H1 (cell line): ENCODE data around the gene GFM1. TPM values are rescaled to one million over a fixed set of nuclear protein-coding genes. Genes with fewer than 3 reads are reported as not detected.

Experiments
- CTCF ChIA-PET: fragments of 300-600 bp; sonication (Branson Sonifier 250); formaldehyde crosslinking; loops from one replicate; lab custom pipeline; 2021; ENCODE audit not compliant: partially characterized antibody; lab: Charles Lee
- POLR2A ChIA-PET: fragments of 300-600 bp; sonication (Branson Sonifier 250); formaldehyde crosslinking; loops from one replicate; lab custom pipeline; 2021; ENCODE audit warnings: inconsistent platforms; ENCODE audit not compliant: partially characterized antibody; lab: Charles Lee
- DNase-seq, 2 experiments: peaks; one replicate each; pipeline versions ENCODE4 v3.0.0 to v3.0.0-alpha.2; 2010 to 2022; ENCODE audit warnings: low spot score in 2 of 2, low read depth in 1 of 2, mixed read lengths in 1 of 2
- FAIRE-seq: peaks from 2 replicates; lab custom pipeline; 2011; peaks lifted over from hg19 to GRCh38; lab: Jason Lieb, UNC
- H2AFZ ChIP-seq: 2 replicates; pipeline ENCODE4 v1.8.1; 2012; ENCODE audit warnings: low read length, inconsistent platforms
- H2AK5ac ChIP-seq: 2 replicates; pipeline ENCODE4 v1.6.1; 2013; ENCODE audit warnings: low read depth, low read length
- H2BK120ac ChIP-seq: replicated peaks from 2 replicates; pipeline ENCODE3; 2013; ENCODE audit warnings: low read depth, low read length, inconsistent platforms
- H2BK12ac ChIP-seq: 2 replicates; pipeline ENCODE4 v1.6.1; 2013; ENCODE audit warnings: low read depth, low read length
- H2BK15ac ChIP-seq: 2 replicates; pipeline ENCODE4 v1.6.1; 2013; ENCODE audit warnings: low read length
- H2BK20ac ChIP-seq: 2 replicates; pipeline ENCODE4 v1.6.1; 2013; ENCODE audit warnings: low read length
- H2BK5ac ChIP-seq: 2 replicates; pipeline ENCODE4 v1.6.1; 2013; ENCODE audit warnings: low read depth, low read length
- H3K14ac ChIP-seq: 2 replicates; pipeline ENCODE4 v1.6.1; 2013; ENCODE audit warnings: inconsistent platforms; ENCODE audit not compliant: insufficient read length
- H3K18ac ChIP-seq: 2 replicates; pipeline ENCODE4 v1.6.1; 2013; ENCODE audit warnings: low read length; ENCODE audit errors: extremely low read depth
- H3K23ac ChIP-seq: 2 replicates; pipeline ENCODE4 v1.6.1; 2013; ENCODE audit warnings: inconsistent platforms; ENCODE audit not compliant: insufficient read length
- H3K23me2 ChIP-seq: 2 replicates; pipeline ENCODE4 v1.6.1; 2013; ENCODE audit warnings: low read depth, low read length
- H3K27ac ChIP-seq: 2 replicates; pipeline ENCODE4 v1.6.1; 2011; ENCODE audit warnings: low read depth, low read length, inconsistent platforms
- H3K27me3 ChIP-seq, 4 experiments: replicated peaks in 1 of 4; 1 replicate in 1 of 4; 2 replicates in 3 of 4; pipeline versions ENCODE4 v1.6.1 to v1.8.1; 2011 to 2013; ENCODE audit warnings: low read length in 3 of 4, mild to moderate bottlenecking in 3 of 4, inconsistent platforms in 2 of 4, mixed read lengths in 2 of 4, moderate library complexity in 1 of 4; ENCODE audit not compliant: control insufficient read depth in 3 of 4, insufficient read depth in 3 of 4; ENCODE audit errors: extremely low read depth in 1 of 4
- H3K36me3 ChIP-seq, 4 experiments: 2 replicates each; pipeline versions ENCODE4 v1.6.1 to v1.8.1; 2011 to 2013; ENCODE audit warnings: mild to moderate bottlenecking in 4 of 4, low read length in 3 of 4, moderate library complexity in 2 of 4, control low read depth in 1 of 4, inconsistent platforms in 1 of 4; ENCODE audit not compliant: insufficient read depth in 4 of 4, control insufficient read depth in 2 of 4
- H3K4ac ChIP-seq: replicated peaks from 2 replicates; pipeline ENCODE3; 2013; ENCODE audit warnings: low read length, low read depth, mixed read lengths, inconsistent platforms; ENCODE audit not compliant: insufficient read length
- H3K4me1 ChIP-seq, 4 experiments: replicated peaks in 1 of 4; 1 replicate in 1 of 4; 2 replicates in 3 of 4; pipeline versions ENCODE4 v1.6.1 to v1.8.1; 2011 to 2013; ENCODE audit warnings: low read length in 3 of 4, inconsistent platforms in 2 of 4, mixed read lengths in 1 of 4; ENCODE audit not compliant: insufficient read depth in 4 of 4, control insufficient read depth in 3 of 4
- H3K4me2 ChIP-seq, 2 experiments: 2 replicates each; pipeline versions ENCODE4 v1.6.1 to v1.8.1; 2011 to 2013; ENCODE audit warnings: low read depth in 2 of 2, low read length in 2 of 2, control low read depth in 1 of 2, inconsistent platforms in 1 of 2, mild to moderate bottlenecking in 1 of 2; ENCODE audit not compliant: insufficient read depth in 1 of 2
- H3K4me3 ChIP-seq, 4 experiments: fragments of 200-600, 300-600 bp in 1 of 4; sonication (generic), shearing (Covaris generic), sonication (Bioruptor Twin) in 1 of 4; 2 replicates each; pipeline versions ENCODE4 v1.5.1 to v1.8.1; 2011 to 2016; ENCODE audit warnings: low read length in 4 of 4, low read depth in 3 of 4, control low read depth in 2 of 4, inconsistent platforms in 2 of 4, mild to moderate bottlenecking in 2 of 4, mixed read lengths in 1 of 4, moderate library complexity in 1 of 4; ENCODE audit not compliant: insufficient read depth in 2 of 4; ENCODE audit errors: extremely low read depth in 1 of 4
- H3K56ac ChIP-seq: replicated peaks from 2 replicates; pipeline ENCODE3; 2013; ENCODE audit warnings: low read depth, mild to moderate bottlenecking, mixed read lengths, low read length, inconsistent platforms; ENCODE audit not compliant: insufficient read length
- H3K79me1 ChIP-seq: 2 replicates; pipeline ENCODE4 v1.6.1; 2013; ENCODE audit warnings: low read depth, low read length, control low read depth
- H3K79me2 ChIP-seq, 2 experiments: 2 replicates each; pipeline versions ENCODE4 v1.6.1 to v1.8.1; 2012 to 2013; ENCODE audit warnings: low read length in 2 of 2, mild to moderate bottlenecking in 2 of 2, inconsistent platforms in 1 of 2; ENCODE audit not compliant: insufficient read depth in 2 of 2, control insufficient read depth in 1 of 2
- H3K9ac ChIP-seq, 4 experiments: replicated peaks in 1 of 4; 1 replicate in 1 of 4; 2 replicates in 3 of 4; pipeline versions ENCODE4 v1.6.1 to v1.8.1; 2011 to 2013; ENCODE audit warnings: low read depth in 3 of 4, low read length in 3 of 4, control low read depth in 2 of 4, mild to moderate bottlenecking in 2 of 4, moderate library complexity in 2 of 4, inconsistent platforms in 1 of 4; ENCODE audit errors: extremely low read depth in 1 of 4
- H3K9me3 ChIP-seq, 2 experiments: 2 replicates each; pipeline versions ENCODE4 v1.6.1 to v1.8.1; 2012 to 2013; ENCODE audit warnings: mild to moderate bottlenecking in 2 of 2, moderate library complexity in 2 of 2, control low read depth in 1 of 2, inconsistent platforms in 1 of 2, low read depth in 1 of 2, low read length in 1 of 2, mixed read lengths in 1 of 2; ENCODE audit not compliant: insufficient read depth in 2 of 2
- H4K20me1 ChIP-seq, 2 experiments: replicated peaks in 1 of 2; 2 replicates each; pipeline versions ENCODE3 to v1.8.1; 2011 to 2013; ENCODE audit warnings: inconsistent platforms in 2 of 2, low read length in 2 of 2, mild to moderate bottlenecking in 1 of 2; ENCODE audit not compliant: insufficient read depth in 2 of 2, control insufficient read depth in 1 of 2
- H4K5ac ChIP-seq: 2 replicates; pipeline ENCODE4 v1.6.1; 2013; ENCODE audit warnings: low read length, low read depth, mixed read lengths, inconsistent platforms; ENCODE audit not compliant: insufficient read length
- H4K8ac ChIP-seq: 2 replicates; pipeline ENCODE4 v1.8.0; 2013; ENCODE audit warnings: mild to moderate bottlenecking, moderate library complexity, low read length, inconsistent platforms; ENCODE audit not compliant: insufficient read depth; ENCODE audit errors: extremely low read depth
- H4K91ac ChIP-seq: replicated peaks from 2 replicates; pipeline ENCODE3; 2013; ENCODE audit warnings: low read length, mixed read lengths, inconsistent platforms; ENCODE audit not compliant: insufficient read length
- ATF3 ChIP-seq: IDR thresholded peaks from 2 replicates; pipeline ENCODE4 v1.6.1; 2011; ENCODE audit warnings: low read depth, mild to moderate bottlenecking, low read length; ENCODE audit not compliant: insufficient read depth
- CTBP2 ChIP-seq: IDR thresholded peaks from 2 replicates; pipeline ENCODE4 v1.7.0; 2011; ENCODE audit warnings: borderline replicate concordance, mild to moderate bottlenecking, moderate library complexity, mixed read lengths, low read length; ENCODE audit not compliant: insufficient read depth, insufficient read length
- EP300 ChIP-seq, 2 experiments: IDR thresholded peaks; 1 replicate in 1 of 2; 2 replicates in 1 of 2; pipeline ENCODE4 v1.6.1; 2011 to 2012; ENCODE audit warnings: low read depth in 2 of 2, low read length in 2 of 2, mild to moderate bottlenecking in 2 of 2, borderline replicate concordance in 1 of 2, inconsistent platforms in 1 of 2, moderate library complexity in 1 of 2
- HDAC2 ChIP-seq, 2 experiments: fragments of 300-600 bp in 1 of 2; sonication (generic) in 1 of 2; IDR thresholded peaks; 2 replicates each; pipeline ENCODE4 v1.6.1; 2011 to 2012; ENCODE audit warnings: low read depth in 2 of 2, low read length in 2 of 2, mild to moderate bottlenecking in 2 of 2, moderate library complexity in 2 of 2, borderline replicate concordance in 1 of 2, inconsistent platforms in 1 of 2
- HDAC6 ChIP-seq: IDR thresholded peaks from one replicate; pipeline ENCODE4 v1.7.1; 2012; ENCODE audit warnings: low read depth, mild to moderate bottlenecking, inconsistent platforms, low read length, moderate library complexity
- JUN ChIP-seq: IDR thresholded peaks from 2 replicates; pipeline ENCODE4 v1.6.1; 2011; ENCODE audit warnings: low read depth, mild to moderate bottlenecking, improper control_type of control experiment, low read length
- KDM5A ChIP-seq: fragments of 200-600 bp; IDR thresholded peaks from 2 replicates; pipeline ENCODE4 v1.7.1; 2012; ENCODE audit warnings: mild to moderate bottlenecking, low read length, inconsistent platforms, mixed read lengths
- MAX ChIP-seq: IDR thresholded peaks from 2 replicates; pipeline ENCODE4 v1.6.1; 2012; ENCODE audit warnings: inconsistent platforms
- POLR2AphosphoS5 ChIP-seq: IDR thresholded peaks from 2 replicates; pipeline ENCODE4 v1.6.1; 2011; ENCODE audit warnings: low read depth, low read length
- SIN3A ChIP-seq, 2 experiments: IDR thresholded peaks in 1 of 2; conservative IDR thresholded peaks in 1 of 2; 2 replicates each; pipeline ENCODE4 v1.6.1; 2011 to 2012; ENCODE audit warnings: low read length in 2 of 2, improper control_type of control experiment in 1 of 2, low read depth in 1 of 2, mild to moderate bottlenecking in 1 of 2
- SP2 ChIP-seq: IDR thresholded peaks from 2 replicates; pipeline ENCODE4 v1.6.1; 2012; ENCODE audit warnings: mild to moderate bottlenecking, low read length, inconsistent platforms
- TAF7 ChIP-seq: optimal IDR thresholded peaks from 2 replicates; pipeline ENCODE3; 2011; ENCODE audit warnings: low read depth, mild to moderate bottlenecking, inconsistent platforms, low read length, moderate library complexity, borderline replicate concordance
- YY1 ChIP-seq: IDR thresholded peaks from 2 replicates; pipeline ENCODE4 v1.6.1; 2011; ENCODE audit warnings: low read depth, mild to moderate bottlenecking, low read length
- WGBS, 2 experiments: shearing (Covaris generic) in 1 of 2; methylation state at CpG; one replicate each; pipeline versions ENCODE4 v1.1.6 to v1.1.7; 2013 to 2015; ENCODE audit warnings: low lambda C conversion rate in 2 of 2, mixed read lengths in 2 of 2, inconsistent platforms in 1 of 2, low coverage in 1 of 2, missing lambda C conversion rate in 1 of 2; ENCODE audit not compliant: insufficient replicate concordance in 2 of 2, insufficient coverage in 1 of 2, insufficient read length in 1 of 2; ENCODE audit errors: extremely low coverage in 1 of 2, missing lambda C conversion rate in 1 of 2; 5-methylcytosine and 5-hydroxymethylcytosine counted together
- polyA plus RNA-seq, 7 experiments: library from polyadenylated mRNA; depleted of rRNA in 3 of 7; stranded (reverse) in 5 of 7; unstranded in 2 of 7; fragments of >200 nt in 5 of 7; fragments of 200-250 nt in 2 of 7; gene quantifications; 1 replicate in 5 of 7; 2 replicates in 1 of 7; 4 replicates in 1 of 7; pipeline versions ENCODE4 v1.2.1 to v1.2.3, GENCODE V29; 2011 to 2013; ENCODE audit warnings: missing spikeins in 2 of 7, mixed read lengths in 2 of 7
- total RNA-seq: library from RNA; stranded (reverse); fragmentation: NEBNext Ultra II Directional; extraction: Animal tissue kit (Norgen Biotek cat#: 25700); gene quantifications from 2 replicates; pipeline ENCODE4 v1.2.1, GENCODE V29; 2021

The GFM1 gene
- total and polyA plus RNA-seq, 2 of the 8 experiments (the other 6 are each of a cell fraction or from before 2014, with no cell fraction given) = 10.9 to 45.3 TPM

GRCh38 chr3:158651192-158651591 lies 6.9 kb downstream of the GFM1 start:
- Histone ChIP-seq H3K56ac (no peak overlapping the region), H4K5ac (no peak overlapping the region), H3K9me3 (no peaks in the 10 kb centered on the region), H3K14ac (no peak overlapping the region), H2BK12ac (no peak overlapping the region), H2BK120ac (no peak overlapping the region), H3K18ac (no peak overlapping the region), H3K79me2 (peaks cover 0 to 13% of the 10 kb centered on the region in 2 experiments; a peak in 3 of 4 replicates), H2BK15ac (no peak overlapping the region), H2BK20ac (no peak overlapping the region), H3K23ac (no peak overlapping the region), H3K9ac (no peak overlapping the region), H3K27me3 (no peaks in the 10 kb centered on the region), H3K4me3 (no peak overlapping the region), H2AK5ac (no peak overlapping the region), H3K4me2 (no peak overlapping the region), H2BK5ac (no peak overlapping the region), H2AFZ (no peak overlapping the region), H4K20me1 (no peaks in the 10 kb centered on the region), H3K27ac (no peak overlapping the region), H3K4me1 (no peaks in the 10 kb centered on the region), H3K23me2 (no peaks in the 10 kb centered on the region), H3K79me1 (no peaks in the 10 kb centered on the region; the same call in 1 of the 2 replicates), H4K91ac (no peak overlapping the region), H3K4ac (no peak overlapping the region), H4K8ac (no peak overlapping the region), H3K36me3 (peaks cover 3 to 49% (median 17%) of the 10 kb centered on the region in 4 experiments; a peak in 7 of 8 replicates)
- CTCF ChIA-PET = interaction anchor here (1.3 to 2.4 kb wide), 2 partner anchors 9 to 13 kb away, joined by 3 to 7 read pairs; no protein-coding TSS in a partner anchor
- DNase-seq (no peak), FAIRE-seq (no peak)
- WGBS, 2 experiments = 93% methylated on average over 2 of the region's 2 CpGs; no CpG with 5 or more reads in 1 of the 2 experiments
- POLR2A ChIA-PET = no interaction called here
- TF ChIP-seq TAF7 = no peak
- TF ChIP-seq KDM5A = no peak
- TF ChIP-seq SP2 = no peak
- no peak for TF ChIP-seq HDAC2 (IDR thresholded peaks at IDR 0.05; ENCODE audit: borderline replicate concordance in 1 of 2, low read depth in 2 of 2, low read length in 2 of 2)
- TF ChIP-seq YY1 = no peak
- no peak for TF ChIP-seq MAX
- no peak for TF ChIP-seq SIN3A (conservative IDR thresholded peaks at IDR 0.05 in 1 of 2, IDR thresholded peaks at IDR 0.05 in 1 of 2; ENCODE audit: low read depth in 1 of 2, low read length in 2 of 2)
- no peak for TF ChIP-seq CTBP2
- no peak for TF ChIP-seq HDAC6
- no peak for TF ChIP-seq EP300 (IDR thresholded peaks at IDR 0.05; ENCODE audit: borderline replicate concordance in 1 of 2, low read depth in 2 of 2, low read length in 2 of 2)
- no peak for TF ChIP-seq ATF3
- no peak for TF ChIP-seq JUN
- no peak for TF ChIP-seq POLR2AphosphoS5
